Peyer's patch (tissue), 4 donors: ENCODE data around the gene TMEM141.

Experiments used
- POLR2A ChIP-seq, 2 donors: fragments of 450-650 bp; IDR thresholded peaks; one replicate each; pipeline ENCODE4 v1.5.1; 2017; ENCODE audit warnings: antibody characterized with exemption in 2 of 2, mild to moderate bottlenecking in 2 of 2, moderate library complexity in 2 of 2
- TF ChIP-seq, protein P1 (sequence below), 6 experiments: fragments of 450-650 bp in 4 of 6; fragments of 200-600 bp in 2 of 6; sonication (generic) in 1 of 6; IDR thresholded peaks; one replicate each; pipeline ENCODE4 v1.5.1; 2017 to 2019; ENCODE audit warnings: antibody characterized with exemption in 6 of 6, mild to moderate bottlenecking in 3 of 6, moderate library complexity in 1 of 6

DNA sequence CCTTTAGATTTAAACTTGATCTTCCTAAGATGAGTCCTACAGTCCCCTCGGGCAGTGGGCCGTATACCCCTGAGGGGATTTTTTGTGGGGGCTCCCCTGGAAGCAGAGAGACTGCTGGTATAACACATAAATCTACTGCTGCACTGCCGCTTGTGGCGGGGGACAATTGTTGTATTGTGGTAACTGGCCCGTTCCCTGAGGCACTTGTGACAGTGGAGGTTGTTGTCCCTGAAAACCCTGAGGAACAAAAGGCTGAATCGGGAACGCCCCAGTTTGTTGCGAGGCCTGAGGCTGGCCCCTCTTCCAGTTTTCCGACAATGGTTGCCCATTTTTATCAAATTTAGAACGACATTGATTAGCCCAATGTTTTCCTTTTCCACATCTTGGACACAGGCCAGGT is 4.7 kb upstream of the TMEM141 start:
- TF ChIP-seq, protein P1, sequence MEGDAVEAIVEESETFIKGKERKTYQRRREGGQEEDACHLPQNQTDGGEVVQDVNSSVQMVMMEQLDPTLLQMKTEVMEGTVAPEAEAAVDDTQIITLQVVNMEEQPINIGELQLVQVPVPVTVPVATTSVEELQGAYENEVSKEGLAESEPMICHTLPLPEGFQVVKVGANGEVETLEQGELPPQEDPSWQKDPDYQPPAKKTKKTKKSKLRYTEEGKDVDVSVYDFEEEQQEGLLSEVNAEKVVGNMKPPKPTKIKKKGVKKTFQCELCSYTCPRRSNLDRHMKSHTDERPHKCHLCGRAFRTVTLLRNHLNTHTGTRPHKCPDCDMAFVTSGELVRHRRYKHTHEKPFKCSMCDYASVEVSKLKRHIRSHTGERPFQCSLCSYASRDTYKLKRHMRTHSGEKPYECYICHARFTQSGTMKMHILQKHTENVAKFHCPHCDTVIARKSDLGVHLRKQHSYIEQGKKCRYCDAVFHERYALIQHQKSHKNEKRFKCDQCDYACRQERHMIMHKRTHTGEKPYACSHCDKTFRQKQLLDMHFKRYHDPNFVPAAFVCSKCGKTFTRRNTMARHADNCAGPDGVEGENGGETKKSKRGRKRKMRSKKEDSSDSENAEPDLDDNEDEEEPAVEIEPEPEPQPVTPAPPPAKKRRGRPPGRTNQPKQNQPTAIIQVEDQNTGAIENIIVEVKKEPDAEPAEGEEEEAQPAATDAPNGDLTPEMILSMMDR (IDR thresholded peaks at IDR 0.05) = no peak
- TF ChIP-seq POLR2A (IDR thresholded peaks at IDR 0.05) = no peak
